Fibroblast of lung (primary cell): ENCODE results near the gene B3GALNT2.

ENCODE experiments used
- CTCF ChIP-seq, 2 donors: IDR thresholded peaks in 1 of 2; conservative IDR thresholded peaks in 1 of 2; 1 replicate in 1 of 2; 2 replicates in 1 of 2; pipeline ENCODE4 v1.5.1; 2011 to 2012; ENCODE audit warnings: low read length in 2 of 2, control low read depth in 1 of 2, inconsistent platforms in 1 of 2, low read depth in 1 of 2, mild to moderate bottlenecking in 1 of 2
- EZH2 ChIP-seq: IDR thresholded peaks from 2 replicates; pipeline ENCODE4 v1.5.1; 2012; ENCODE audit warnings: low read length, control low read depth, mild to moderate bottlenecking; ENCODE audit errors: missing control alignments

DNA sequence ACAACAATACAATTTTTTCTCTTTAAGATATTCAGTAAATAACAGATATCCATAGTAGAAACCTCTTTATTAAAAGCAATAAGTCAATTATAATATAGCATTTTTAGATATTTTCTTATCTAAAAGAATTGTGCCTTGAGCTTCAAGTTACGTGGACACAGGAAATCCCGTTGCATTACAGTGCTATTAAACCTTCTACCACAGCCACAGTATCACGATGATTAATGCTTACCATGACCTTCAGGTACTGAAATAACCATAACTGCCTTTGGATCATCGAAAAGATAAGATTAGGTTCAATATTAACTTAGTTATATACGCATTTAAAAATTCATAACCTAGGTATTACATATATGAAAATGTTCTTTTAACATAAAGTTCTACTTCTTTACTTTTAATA, 17.9 kb downstream of the B3GALNT2 start:
- TF ChIP-seq EZH2 (no peak), CTCF (conservative IDR thresholded peaks at IDR 0.05 in 1 of 2, IDR thresholded peaks at IDR 0.05 in 1 of 2; ENCODE audit: low read depth in 1 of 2, low read length in 2 of 2) (no peak)
